NCI-H1092 treated with DMSO at 0.1 percent for 48 hours (cell line): ENCODE results near the gene BRSK1.

Experiments used
- DNase-seq: peaks from one replicate; lab custom pipeline; 2025; lab: John Stamatoyannopoulos, UW

The BRSK1 gene

GRCh38 chr19:55353356-55353802 is 69.6 kb downstream of the BRSK1 start:
- DNase-seq, result no peak

- no peak for DNase-seq
These were observed 70.3 kb downstream of the BRSK1 start for GRCh38 chr19:55353803-55354697.

DNA sequence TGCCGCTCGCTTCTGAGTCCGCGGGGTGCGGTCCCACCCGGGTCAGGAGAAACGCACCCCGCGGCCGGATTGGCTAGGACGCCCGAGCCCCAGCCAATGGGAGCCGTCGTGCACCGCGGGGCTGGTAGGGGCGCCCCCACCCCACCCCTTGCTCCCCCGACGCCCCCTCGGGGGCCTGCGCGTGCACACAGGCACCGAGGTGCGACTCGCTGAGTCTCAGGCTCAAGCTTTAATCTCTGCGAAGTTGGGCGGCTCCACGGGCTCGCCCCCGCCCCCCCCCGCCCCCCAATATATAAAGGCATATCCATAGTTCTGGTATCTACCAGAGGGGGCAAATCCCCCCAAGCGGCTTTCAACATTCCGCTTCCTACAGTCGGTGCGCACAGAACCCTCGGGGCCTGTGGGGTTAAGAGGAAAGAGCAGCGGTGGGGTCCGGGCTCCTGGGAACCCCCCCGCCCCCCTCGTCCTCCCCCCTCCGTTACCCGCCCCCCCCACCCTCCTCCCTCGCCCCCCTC is 71.0 kb downstream of the BRSK1 start, which contains the start of gene COX6B2:
COX6B2 (minus strand) TSS at position 22 of the 515 bp plus-strand sequence. CDS start 198 bp downstream, outside the sequence.
- no peak for DNase-seq

DNA sequence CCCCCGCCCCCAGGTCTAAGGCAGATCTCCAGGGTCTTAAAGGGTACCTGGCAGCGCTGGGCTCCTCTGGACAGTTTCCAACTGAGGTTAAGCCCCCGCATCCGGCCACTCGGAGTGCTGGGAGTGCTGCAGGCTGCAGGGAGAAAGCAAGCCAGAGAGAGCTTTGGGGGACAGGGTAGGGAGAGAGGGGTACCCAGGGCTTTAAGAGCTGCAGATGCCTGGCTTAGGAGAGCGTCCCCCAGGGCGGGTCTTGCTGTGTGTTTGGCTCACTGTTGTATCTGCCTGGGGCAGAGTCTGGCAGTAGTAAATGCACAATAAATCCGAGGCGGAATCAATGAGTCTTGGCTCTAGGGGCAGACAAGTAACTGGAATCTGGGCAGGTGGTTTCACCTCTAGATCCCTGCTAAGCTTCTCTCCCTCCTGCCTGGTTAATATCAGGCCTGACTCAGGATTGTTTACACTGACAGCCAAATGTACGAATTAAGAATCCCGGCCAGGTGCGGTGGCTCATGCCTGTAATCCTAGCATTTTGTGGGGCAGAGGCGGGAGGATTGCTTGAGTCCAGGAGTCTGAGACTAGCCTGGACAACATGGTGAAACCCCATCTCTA is 71.5 kb downstream of the BRSK1 start:
- DNase-seq, result no peak

- DNase-seq, result no peak
These were observed 74.7 kb downstream of the BRSK1 start for GRCh38 chr19:55358493-55358892.

GRCh38 chr19:55358943-55359908 is 75.4 kb downstream of the BRSK1 start:
- DNase-seq, result peak; percentile 29

- no peak for DNase-seq
These were observed 77.1 kb downstream of the BRSK1 start for GRCh38 chr19:55360902-55361301.
